NCI-H226 (cell line): ENCODE results near the gene REPIN1.

Experiments
- DNase-seq: peaks from one replicate; pipeline ENCODE4 v3.0.0-alpha.2; 2015

REPIN1 gene

GRCh38 chr7:150397346-150398107 is 28.9 kb downstream of the REPIN1 start:
- DNase-seq, result no peak

GRCh38 chr7:150398108-150398964 is 29.7 kb downstream of the REPIN1 start:
- DNase-seq, result no peak

GRCh38 chr7:150398965-150399320 is 30.3 kb downstream of the REPIN1 start:
- DNase-seq, result no peak

GRCh38 chr7:150399421-150400007 is 30.9 kb downstream of the REPIN1 start:
- no peak for DNase-seq

GRCh38 chr7:150400008-150400787 is 31.6 kb downstream of the REPIN1 start:
- peak; percentile 48 for DNase-seq

GRCh38 chr7:150400788-150401423 is 32.3 kb downstream of the REPIN1 start:
- DNase-seq, result no peak

- no peak for DNase-seq
Measured at GRCh38 chr7:150401424-150401790, 32.8 kb downstream of the REPIN1 start.

GRCh38 chr7:150401861-150402631 is 33.4 kb downstream of the REPIN1 start:
- DNase-seq, result no peak

- no peak for DNase-seq
Measured at GRCh38 chr7:150402671-150403321, 34.2 kb downstream of the REPIN1 start.

GRCh38 chr7:150403376-150404171 is 35.0 kb downstream of the REPIN1 start:
- DNase-seq, result no peak

GRCh38 chr7:150404172-150404804 is 35.7 kb downstream of the REPIN1 start:
- no peak for DNase-seq

GRCh38 chr7:150404805-150405583 is 36.4 kb downstream of the REPIN1 start:
- DNase-seq, result peak; percentile 72

- no peak for DNase-seq
Measured at GRCh38 chr7:150405584-150406311, 37.1 kb downstream of the REPIN1 start.

GRCh38 chr7:150406312-150406566 is 37.6 kb downstream of the REPIN1 start:
- no peak for DNase-seq

GRCh38 chr7:150406567-150407421 is 38.2 kb downstream of the REPIN1 start:
- no peak for DNase-seq

GRCh38 chr7:150407588-150408392 is 39.2 kb downstream of the REPIN1 start:
- no peak for DNase-seq
